HEK293 (cell line): Measurements from ENCODE around the gene STK16.

ENCODE experiments used
- CTCF ChIP-seq: fragments of 450-650 bp; formaldehyde crosslinking; IDR thresholded peaks from 2 replicates; pipeline ENCODE4 v1.5.1; 2016; ENCODE audit warnings: missing biosample characterization, missing genetic modification characterization
- ZNF660 ChIP-seq: fragments of 450-650 bp; IDR thresholded peaks from 2 replicates; pipeline ENCODE4 v1.5.1; 2018; ENCODE audit warnings: missing biosample characterization, mild to moderate bottlenecking, missing genetic modification characterization
- ZNF792 ChIP-seq: fragments of 450-650 bp; formaldehyde crosslinking; IDR thresholded peaks from 2 replicates; pipeline ENCODE4 v1.5.1; 2016; ENCODE audit warnings: missing biosample characterization, missing genetic modification characterization
- TF ChIP-seq, protein P1 (sequence below): fragments of 450-650 bp; formaldehyde crosslinking; IDR thresholded peaks from 2 replicates; pipeline ENCODE4 v1.5.1; 2016; ENCODE audit warnings: missing biosample characterization, missing genetic modification characterization

GRCh38 chr2:219245148-219245898 lies at the start of gene STK16, which contains the start of gene GLB1L:
- TF ChIP-seq, protein P1, sequence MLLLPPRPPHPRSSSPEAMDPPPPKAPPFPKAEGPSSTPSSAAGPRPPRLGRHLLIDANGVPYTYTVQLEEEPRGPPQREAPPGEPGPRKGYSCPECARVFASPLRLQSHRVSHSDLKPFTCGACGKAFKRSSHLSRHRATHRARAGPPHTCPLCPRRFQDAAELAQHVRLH (tag by site-specific recombination), result peak; percentile 89
- no peak for TF ChIP-seq ZNF792
- no peak for TF ChIP-seq ZNF660
- peak; percentile 32; the same call in 1 of the 2 replicates for TF ChIP-seq CTCF (tag by site-specific recombination)
